ENCODE results near the gene GALP. TPM values are rescaled to one million over a fixed set of nuclear protein-coding genes. Genes with fewer than 3 reads are reported as not detected.
A peak's percentile ranks its signal among the peaks of the same experiment; 100 is the strongest.
"Not testable (repeated sequence)": the region's sequence is repeated elsewhere in the genome, so short reads cannot be mapped to it uniquely, and the experiment has no call there.

Gene GALP
- total RNA-seq, 1 donor from 2014 or later = not detected

DNA sequence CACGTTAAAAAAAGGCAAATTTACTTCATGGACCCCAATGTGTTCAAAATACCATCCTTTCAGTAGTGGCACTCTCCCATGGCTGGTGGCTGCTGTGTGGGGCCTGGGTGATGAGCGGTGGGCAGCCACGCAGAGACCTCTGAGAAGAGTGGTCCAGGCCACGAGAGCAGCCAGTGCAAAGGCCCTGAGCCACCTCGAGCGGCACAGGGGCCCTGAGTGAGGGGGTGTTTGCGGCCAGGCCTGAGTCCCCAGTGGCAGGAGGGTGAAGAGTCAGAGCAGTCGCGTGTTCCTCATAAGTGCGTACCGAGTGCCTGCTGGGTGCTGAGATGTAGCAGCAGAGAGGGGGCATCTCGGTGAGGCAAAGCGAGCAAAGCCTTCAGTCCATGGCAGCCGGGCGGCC lies 27.7 kb upstream of the GALP start:
- DNase-seq (ENCODE audit: low read depth in 2 of 2) = no peak

DNA sequence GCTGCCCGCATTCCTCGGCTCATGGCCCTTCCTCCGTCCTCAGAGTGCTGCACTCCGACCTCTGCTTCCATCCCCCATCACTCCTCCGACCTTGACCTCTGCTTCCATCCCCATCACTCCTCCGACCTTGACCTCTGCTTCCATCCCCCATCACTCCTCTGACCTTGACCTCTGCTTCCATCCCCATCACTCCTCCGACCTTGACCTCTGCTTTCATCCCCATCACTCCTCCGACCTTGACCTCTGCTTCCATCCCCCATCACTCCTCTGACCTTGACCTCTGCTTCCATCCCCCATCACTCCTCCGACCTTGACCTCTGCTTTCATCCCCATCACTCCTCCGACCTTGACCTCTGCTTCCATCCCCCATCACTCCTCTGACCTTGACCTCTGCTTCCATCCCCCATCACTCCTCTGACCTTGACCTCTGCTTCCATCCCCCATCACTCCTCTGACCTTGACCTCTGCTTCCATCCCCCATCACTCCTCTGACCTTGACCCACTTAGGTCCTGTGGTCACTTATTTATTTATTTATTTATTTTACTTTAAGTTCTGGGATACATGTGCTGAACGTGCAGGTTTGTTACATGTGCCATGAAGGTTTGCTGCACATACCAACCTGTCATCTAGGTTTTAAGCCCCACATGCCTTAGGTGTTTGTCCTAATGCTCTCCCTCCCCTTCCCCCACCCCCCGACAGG lies 26.7 kb upstream of the GALP start:
- not testable (repeated sequence) for DNase-seq (ENCODE audit: low read depth in 2 of 2)

DNA sequence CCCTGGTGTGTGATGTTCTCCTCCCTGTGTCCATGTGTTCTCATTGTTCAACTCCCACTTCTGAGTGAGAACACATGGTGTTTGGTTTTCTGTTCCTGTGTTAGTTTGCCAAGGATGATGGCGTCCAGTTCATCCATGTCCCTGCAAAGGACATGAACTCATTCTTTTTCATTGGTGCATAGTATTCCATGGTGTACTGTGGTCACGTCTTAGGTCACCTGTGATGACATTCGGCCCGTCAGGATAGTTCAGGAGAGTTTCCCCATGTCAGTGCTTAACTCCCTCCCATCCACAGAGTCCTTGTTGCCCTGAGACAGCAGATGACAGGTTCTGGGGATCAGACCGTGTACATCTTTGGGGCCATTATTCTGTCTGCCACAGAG lies 26.2 kb upstream of the GALP start:
- DNase-seq (ENCODE audit: low read depth in 2 of 2) = no peak

DNA sequence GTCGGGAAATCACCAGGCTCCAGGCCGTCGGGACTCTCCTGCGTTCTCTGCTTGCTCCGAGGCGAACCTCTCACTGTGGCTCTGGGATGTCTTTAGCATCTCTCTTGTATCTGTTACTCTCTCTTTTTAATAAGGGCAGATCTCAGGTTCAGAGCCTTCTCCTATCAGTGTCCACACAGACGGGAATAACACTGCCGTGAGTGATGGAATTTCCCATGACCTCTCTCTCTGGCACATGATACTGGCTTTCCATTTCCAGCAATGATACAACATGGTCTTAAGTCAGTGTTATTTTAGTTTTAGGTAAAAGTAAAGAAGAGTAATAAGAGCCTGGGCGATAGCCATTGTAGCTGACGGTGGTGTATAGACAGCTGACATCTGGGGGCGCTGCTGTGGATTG lies 25.4 kb upstream of the GALP start:
- no peak for DNase-seq (ENCODE audit: low read depth in 2 of 2)

DNA sequence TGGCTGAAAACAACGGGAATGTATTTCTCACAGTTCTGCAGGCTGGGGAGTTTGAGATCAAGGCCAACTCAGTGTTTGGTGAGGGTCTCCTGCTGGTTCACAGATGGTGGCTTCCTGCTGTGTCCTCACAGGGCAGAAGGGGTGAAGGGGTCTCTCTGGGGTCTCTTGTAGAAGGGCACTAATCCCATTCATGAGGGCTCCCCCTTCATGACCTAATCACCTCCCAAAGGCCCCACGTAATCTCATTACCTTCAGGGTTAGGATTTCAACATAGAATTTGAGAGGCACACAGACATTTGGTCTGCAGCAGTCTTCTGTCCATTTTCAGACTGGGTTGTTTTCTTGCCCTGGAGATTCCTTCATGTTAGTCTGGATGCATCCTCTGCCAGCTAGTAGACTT lies 23.2 kb upstream of the GALP start:
- no peak for DNase-seq (ENCODE audit: low read depth in 2 of 2)

DNA sequence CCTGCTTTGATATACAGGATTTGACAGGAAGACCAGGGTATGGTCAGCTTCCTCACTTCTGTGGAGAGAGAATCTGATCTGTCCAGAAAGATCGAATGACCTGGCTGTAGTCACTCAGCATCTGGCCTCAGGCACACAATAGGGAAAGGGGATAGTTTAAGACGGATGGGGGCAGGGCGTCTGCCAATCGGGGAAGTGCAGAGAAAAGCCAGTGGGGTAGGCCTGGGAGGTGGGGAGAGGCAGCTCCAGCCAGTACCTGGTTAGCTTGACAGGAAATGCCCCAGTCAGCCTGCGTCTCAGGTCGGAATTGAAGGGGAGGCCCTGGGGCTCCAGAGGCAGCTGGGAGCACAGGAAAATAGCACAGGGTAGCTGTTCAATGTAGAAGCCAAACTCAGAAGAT lies 22.3 kb upstream of the GALP start:
- DNase-seq (ENCODE audit: low read depth in 2 of 2) = peak in 1 of 2 donors; percentile 32

DNA sequence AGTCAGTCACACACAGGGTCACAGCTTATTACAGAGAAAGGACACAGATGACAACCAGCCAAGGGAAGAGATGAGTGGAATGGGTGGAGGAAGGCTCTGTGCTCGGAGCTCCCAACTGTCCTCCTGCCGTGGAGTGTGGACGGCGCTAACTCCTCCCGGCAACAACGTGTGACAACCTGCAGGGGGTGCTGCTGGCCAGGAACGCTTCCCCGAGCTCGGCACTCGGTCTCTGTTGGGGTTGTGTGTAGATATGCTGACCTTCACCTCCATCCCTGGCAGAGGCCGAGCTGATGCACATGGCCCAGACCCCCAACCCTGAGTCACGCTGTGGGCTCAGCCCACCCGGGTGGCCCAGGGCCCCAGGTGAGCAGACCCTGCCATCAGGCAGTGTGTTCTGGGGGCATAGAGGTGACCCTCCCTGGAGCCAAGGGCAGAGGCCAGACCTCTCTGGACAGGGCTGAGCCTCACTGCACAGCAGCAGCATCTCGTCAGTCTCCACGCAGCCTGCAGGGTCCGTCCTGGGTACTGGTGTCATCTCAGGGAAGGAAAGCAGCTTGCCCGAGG lies 20.6 kb upstream of the GALP start:
- DNase-seq (ENCODE audit: low read depth in 2 of 2) = no peak

DNA sequence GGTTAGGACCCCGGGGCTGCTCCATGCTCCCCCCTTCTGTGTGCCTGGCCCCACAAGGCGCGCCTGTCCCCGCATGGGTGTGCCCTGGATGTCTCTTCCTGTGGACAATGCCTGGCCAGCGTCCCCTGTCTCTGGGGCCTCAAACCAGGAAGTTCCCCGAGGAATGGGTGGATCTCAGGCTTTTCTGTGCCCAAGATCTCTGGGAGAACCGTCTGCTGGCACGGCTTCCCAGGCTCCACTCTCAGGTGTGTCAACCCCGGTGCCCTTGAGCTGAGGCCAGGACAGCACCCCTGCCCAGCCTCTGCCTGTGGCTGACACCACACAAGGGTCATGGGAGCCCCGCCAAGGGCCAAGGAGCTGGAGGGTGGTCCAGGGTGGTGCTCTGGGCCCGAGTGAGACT lies 19.0 kb upstream of the GALP start:
- DNase-seq (ENCODE audit: low read depth in 2 of 2) = no peak

DNA sequence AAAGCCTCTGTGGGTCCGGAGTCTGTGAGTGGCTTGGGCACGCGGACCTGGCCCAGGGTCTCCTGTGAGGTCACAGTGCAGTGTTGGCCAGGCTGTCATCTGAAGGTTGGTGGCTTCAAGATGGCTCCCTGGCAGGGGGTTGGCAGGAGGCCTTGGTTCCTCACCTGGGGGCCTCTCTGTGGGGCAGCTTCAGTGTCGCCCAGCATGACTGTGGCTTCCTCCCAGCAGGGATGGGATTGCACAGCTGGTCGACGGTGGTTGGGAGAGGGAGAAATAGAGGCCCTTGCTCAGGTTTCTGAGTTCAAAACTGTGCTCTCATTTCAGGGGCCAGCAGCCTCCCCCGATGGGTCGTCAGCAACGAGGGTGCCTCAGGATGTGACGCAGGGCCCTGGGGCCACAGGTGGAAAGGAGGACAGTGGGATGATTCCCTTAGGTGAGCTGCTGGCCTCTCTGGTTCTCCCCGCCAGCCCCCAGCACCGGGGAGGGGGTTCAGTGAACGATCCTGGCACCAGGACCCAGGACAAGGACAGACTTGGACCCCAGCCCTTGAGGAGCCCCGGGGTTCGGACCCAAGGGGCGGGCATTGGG lies 17.5 kb upstream of the GALP start:
- no peak for DNase-seq (ENCODE audit: low read depth in 2 of 2)

DNA sequence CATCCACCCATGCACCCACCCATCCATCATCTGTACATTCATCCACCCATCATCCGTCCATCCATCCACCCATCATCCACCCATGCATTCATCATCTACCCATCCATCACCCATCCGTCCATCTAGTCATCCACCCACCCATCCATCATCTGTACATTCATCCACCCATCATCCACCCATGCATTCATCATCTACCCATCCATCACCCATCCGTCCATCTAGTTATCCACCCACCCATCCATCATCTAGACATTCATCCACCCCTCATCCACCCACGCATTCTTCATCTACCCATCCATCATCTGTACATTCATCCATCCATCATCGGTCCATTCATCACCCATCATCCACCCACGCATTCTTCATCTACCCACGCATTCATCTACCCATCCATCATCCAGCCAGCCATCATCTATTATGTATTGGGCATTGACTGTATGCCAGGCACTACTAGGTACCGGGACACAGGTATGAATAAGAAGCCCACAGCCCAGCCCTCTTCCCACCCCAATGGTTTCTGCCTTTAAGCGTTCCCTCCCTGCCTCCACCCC lies 16.7 kb upstream of the GALP start:
- DNase-seq (ENCODE audit: low read depth in 2 of 2) = no peak

DNA sequence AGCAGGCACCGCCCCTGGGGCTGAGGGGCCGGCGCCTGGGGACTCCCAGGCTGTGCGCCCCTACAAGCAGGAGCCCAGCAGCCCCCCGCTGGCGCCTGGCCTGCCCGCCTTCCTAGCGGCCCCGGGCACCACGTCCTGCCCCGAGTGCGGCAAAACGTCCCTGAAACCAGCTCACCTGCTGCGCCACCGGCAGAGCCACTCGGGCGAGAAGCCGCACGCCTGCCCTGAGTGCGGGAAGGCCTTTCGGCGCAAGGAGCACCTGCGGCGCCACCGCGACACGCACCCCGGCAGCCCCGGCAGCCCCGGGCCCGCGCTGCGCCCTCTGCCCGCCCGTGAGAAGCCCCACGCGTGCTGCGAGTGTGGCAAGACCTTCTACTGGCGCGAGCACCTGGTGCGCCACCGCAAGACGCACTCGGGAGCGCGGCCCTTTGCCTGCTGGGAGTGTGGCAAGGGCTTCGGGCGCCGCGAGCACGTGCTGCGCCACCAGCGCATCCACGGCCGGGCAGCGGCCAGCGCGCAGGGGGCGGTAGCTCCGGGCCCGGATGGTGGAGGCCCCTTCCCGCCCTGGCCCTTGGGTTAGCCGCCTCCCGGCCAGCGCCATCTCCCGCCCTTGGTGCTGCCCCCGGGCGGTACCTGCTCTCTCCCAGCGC lies 16.1 kb upstream of the GALP start:
- no peak for DNase-seq (ENCODE audit: low read depth in 2 of 2)

DNA sequence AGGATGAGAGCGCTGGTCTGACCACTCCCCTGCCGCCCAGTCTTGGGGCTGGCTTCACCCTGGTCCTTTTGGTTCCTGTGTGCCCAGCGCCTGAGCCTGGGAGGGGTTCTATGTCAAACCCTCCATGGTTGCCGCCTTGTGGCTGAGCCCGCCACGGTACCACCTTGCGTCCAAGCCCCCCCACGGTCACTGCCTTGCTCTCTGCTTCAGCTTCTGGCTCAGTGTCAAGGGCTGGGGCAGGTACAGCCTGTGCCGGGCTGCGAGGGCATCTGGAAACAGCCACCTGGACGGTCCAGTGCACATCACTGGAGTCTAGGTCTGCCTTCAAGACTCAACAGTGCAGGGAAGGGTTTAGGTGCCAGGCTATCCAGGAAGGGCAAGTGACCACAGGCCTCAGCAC lies 14.3 kb upstream of the GALP start:
- DNase-seq (ENCODE audit: low read depth in 2 of 2) = no peak

DNA sequence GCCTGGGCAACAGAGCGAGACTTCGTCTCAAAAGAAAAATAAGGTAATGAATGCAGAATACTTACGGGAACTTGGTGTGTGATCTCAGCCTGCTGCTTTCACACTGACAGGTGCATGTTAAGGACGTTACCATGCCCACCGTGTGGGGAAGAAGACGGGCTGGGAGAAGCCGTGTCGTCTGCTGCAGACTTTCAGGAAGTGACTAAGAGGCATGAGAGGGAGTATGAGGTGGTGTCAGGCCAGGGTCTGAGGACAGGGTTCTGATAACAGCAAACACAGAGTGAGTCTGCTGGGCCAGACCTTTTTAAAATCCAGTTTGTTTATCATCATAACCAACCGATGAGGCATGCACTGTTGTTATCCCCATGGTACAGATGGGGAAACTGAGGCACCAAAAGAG lies 13.6 kb upstream of the GALP start:
- peak in 1 of 2 donors; percentile 77 for DNase-seq (ENCODE audit: low read depth in 2 of 2)

DNA sequence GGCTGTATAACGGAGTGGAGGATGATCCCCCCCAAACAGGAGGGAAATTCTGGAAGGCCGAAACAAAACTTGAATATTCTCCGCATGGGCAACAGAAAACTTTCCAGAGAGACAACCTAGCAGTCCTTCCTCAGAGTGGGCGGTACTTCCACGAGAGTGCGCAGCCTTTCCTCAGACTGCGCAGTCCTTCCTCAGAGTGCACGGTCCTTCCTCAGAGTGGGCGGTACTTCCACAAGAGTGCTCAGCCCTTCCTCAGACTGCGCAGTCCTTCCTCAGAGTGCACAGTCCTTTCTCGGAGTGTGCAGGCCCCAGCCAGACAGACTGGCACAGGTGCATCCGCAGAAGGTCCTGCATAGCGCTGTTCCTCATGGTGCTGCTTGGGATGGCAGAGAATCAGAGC lies 12.7 kb upstream of the GALP start:
- DNase-seq (ENCODE audit: low read depth in 2 of 2) = no peak

DNA sequence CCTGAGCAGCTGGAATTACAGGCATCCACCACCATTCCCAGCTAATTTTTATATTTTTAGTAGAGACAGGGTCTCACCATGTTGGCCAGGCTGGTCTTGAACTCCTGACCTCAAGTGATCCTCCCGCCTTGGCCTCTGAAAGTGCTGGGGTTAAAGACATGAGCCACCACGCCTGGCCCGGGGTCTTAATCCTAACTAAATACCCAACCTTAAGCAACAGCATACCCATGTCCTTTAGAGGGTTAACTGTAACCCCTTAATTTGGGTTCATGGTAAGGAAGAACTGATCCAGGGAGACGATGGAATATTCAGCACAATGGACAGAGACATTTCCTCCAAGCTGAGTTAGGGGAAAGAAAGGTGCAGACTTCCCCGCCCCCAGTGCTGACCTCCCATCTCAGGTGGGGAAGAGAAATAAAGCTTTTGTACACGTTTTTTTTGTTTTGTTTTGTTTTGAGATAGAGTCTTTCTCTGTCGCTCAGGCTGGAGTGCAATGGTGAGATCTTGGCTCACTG lies 8.7 kb upstream of the GALP start:
- DNase-seq (ENCODE audit: low read depth in 2 of 2) = peak in 1 of 2 donors; percentile 19

DNA sequence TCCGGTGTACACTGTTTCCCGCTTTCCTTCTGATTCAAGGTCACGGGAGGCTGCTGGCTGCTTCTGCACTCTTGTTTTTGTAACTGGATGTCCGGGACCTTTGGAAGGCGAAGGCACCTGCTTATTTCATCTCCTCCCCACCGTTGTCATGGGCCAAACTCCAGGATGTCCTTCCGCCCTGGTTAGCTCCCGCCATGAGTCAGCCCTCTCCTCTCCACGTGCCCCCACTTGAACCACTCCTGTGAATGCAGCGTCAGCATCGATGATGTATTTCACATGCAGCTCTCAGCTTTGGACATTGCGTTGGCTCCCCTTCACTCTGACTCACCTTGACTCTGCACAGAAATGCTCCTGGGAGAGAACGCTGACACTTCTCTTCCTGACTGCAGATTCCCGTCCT lies 5.5 kb upstream of the GALP start:
- peak; percentile 46 to 53 for DNase-seq (ENCODE audit: low read depth in 2 of 2)

DNA sequence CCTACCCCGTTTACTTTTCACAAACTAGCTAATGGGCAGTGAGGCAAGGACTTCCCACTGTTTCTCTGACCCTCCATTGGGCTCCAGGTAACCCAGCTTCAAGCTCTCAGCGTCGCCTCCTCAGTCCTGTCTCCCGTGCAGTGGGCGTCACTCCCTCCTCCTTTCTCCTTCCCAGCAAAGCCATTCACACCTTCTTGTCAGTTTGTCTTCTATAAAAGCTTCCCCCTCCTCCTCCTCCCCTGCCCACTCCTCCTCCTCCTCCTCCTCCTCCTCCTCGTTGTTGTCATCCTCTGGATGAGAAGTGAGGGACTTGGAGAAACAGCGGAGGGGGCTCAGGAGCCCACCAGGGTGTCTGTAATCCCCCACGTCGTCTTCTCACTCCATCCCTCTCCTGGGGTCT lies 1.7 kb upstream of the GALP start:
- no peak for DNase-seq (ENCODE audit: low read depth in 2 of 2)

DNA sequence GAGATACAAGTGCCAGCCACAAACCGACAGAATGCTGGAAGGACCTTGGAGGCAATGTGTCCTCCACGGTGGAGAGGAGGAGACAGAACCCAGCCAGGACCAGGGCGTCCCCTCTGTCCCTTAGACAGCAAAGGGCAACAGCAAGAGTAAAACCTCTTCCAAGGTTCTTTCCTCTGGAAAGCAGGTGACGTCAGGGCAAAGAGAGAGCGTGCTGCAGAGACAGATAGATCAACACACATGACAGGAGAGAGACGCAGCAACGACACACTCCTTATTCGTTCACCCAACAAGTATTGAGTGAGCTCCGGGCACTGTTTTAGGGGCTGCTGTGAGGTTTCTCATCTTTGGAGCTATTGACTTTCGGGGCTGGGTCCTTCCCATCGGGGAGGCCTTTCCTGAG lies 1.3 kb upstream of the GALP start:
- DNase-seq (ENCODE audit: low read depth in 2 of 2) = no peak

DNA sequence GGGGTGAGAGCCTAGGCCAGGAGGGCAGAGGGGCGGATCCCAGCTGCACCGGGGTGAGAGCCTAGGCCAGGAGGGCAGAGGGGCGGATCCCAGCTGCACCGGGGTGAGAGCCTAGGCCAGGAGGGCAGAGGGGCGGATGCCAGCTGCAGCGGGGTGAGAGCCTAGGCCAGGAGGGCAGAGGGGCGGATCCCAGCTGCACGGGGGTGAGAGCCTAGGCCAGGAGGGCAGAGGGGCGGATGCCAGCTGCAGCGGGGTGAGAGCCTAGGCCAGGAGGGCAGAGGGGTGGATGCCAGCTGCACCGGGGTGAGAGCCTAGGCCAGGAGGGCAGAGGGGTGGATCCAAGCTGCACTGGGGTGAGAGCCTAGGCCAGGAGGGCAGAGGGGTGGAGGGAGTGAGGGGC lies 502 bp downstream of the GALP start:
- not testable (repeated sequence) for DNase-seq (ENCODE audit: low read depth in 2 of 2)

DNA sequence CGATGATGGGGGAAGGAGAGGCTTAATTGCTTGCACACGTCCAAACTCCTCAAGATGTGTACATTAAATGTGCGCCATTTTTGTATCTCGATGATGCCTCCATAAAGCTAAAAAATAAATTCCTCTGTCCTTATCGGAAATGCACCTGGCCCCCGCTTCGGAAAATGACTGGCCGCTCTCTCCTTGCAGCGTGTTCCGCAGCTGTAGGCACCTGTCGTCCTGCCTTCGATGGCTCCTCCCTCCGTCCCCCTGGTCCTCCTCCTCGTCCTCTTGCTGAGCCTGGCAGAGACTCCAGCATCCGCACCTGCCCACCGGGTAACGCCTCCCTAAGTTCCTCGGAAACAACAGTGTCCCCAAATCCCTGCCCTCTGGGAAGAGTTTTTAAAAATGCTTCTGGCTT lies 1.1 kb downstream of the GALP start:
- DNase-seq (ENCODE audit: low read depth in 2 of 2) = no peak

DNA sequence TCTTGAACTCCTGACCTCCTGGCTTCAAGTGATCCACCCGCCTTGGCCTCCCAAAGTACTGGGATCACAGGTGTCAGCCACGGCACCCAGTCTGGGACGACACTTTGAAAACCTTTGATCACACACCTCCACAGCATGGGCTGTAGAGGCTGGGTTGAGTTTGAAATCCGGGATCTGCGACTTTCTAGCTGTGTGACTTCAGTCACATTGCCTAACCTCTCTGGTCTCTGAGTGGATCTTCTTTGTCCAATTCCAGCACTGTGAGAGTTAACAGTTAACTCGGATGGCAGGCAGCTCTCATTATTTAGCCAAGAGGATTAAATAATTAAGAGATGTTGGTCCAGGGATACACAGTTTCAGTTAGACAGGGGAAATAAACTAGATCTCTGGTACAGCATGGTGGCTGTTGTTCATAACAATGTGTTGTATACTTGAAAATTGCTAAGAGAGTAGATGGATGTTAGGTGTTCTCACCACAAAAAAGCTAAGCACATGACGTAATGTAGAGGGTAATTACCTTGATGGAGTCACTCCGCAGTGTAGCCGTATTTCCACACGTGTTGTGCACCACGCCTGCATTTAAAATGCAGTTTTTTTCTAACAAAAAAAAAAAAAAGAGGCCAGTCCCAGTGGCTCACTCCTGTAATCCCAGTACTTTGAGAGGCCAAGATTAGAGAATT lies 1.9 kb downstream of the GALP start:
- no peak for DNase-seq (ENCODE audit: low read depth in 2 of 2)

DNA sequence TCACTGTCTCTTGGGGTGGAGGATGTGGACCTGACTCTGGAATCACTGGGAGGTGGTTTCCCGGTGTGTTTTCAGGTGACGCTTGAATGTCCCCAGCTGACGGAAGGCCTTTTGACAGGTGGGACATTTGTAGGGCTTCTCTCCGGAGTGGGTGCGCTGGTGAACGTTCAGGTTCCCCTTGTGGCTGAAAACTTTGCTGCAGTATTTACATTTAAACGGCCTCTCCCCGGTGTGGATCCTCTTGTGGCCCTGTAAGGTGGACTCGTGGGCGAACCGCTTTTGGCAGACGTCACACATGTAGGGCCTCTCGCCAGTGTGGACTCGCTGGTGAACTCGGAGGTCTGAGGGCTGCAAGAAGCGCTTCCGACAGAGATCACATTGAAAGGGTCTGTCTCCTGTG lies 14.0 kb downstream of the GALP start:
- no peak for DNase-seq (ENCODE audit: low read depth in 2 of 2)
